Sigmoid colon (tissue), 7 donors: ENCODE data around the gene CLTC. TPM values are rescaled to one million over a fixed set of nuclear protein-coding genes. Genes with fewer than 3 reads are reported as not detected.
A peak's percentile ranks its signal among the peaks of the same experiment; 100 is the strongest.

Experiments used
- DNase-seq: peaks from one replicate; pipeline ENCODE4 v3.0.0-alpha.2; 2019
- H3K27ac ChIP-seq, 4 donors: fragments of 200-600 bp; sonication (generic); one replicate each; pipeline ENCODE4 v1.5.1; 2016 to 2019; ENCODE audit warnings: mild to moderate bottlenecking in 1 of 4
- H3K27me3 ChIP-seq, 3 donors: fragments of 200-600 bp; sonication (generic); one replicate each; pipeline ENCODE4 v1.5.1; 2019; ENCODE audit warnings: mild to moderate bottlenecking in 1 of 3
- H3K36me3 ChIP-seq, 4 donors: fragments of 200-600 bp; sonication (generic); one replicate each; pipeline ENCODE4 v1.5.1; 2016 to 2019
- H3K4me1 ChIP-seq, 4 donors: fragments of 200-600 bp; sonication (generic); one replicate each; pipeline ENCODE4 v1.5.1; 2017 to 2019
- H3K4me3 ChIP-seq, 4 donors: fragments of 200-600 bp; sonication (generic); one replicate each; pipeline ENCODE4 v1.5.1; 2017 to 2019; ENCODE audit warnings: mild to moderate bottlenecking in 2 of 4, moderate library complexity in 1 of 4
- H3K9me3 ChIP-seq, 4 donors: fragments of 200-600 bp in 3 of 4; sonication (generic) in 3 of 4; one replicate each; pipeline versions ENCODE4 v1.5.1 to v1.6.1; 2013 to 2019
- CTCF ChIP-seq, 4 experiments: fragments of 450-650 bp in 3 of 4; fragments of 200-600 bp in 1 of 4; IDR thresholded peaks; one replicate each; pipeline ENCODE4 v1.5.1; 2016 to 2019; ENCODE audit warnings: antibody characterized with exemption in 4 of 4, mild to moderate bottlenecking in 3 of 4, moderate library complexity in 2 of 4
- EP300 ChIP-seq, 4 donors: sonication (generic); formaldehyde crosslinking; IDR thresholded peaks; one replicate each; pipeline ENCODE4 v1.6.1; 2017; ENCODE audit warnings: antibody characterized with exemption in 4 of 4
- POLR2A ChIP-seq, 2 donors: fragments of 450-650 bp; IDR thresholded peaks; one replicate each; pipeline ENCODE4 v1.6.1; 2016; ENCODE audit warnings: antibody characterized with exemption in 2 of 2, mild to moderate bottlenecking in 2 of 2, moderate library complexity in 2 of 2
- POLR2AphosphoS5 ChIP-seq, 4 donors: sonication (generic); formaldehyde crosslinking; IDR thresholded peaks; one replicate each; pipeline ENCODE4 v1.6.1; 2017; ENCODE audit warnings: antibody characterized with exemption in 4 of 4
- WGBS, 2 donors: extraction: QIAGEN DNeasy Blood & Tissue Kit; methylation state at CpG; one replicate each; pipeline ENCODE4 v1.1.7; 2013; 5-methylcytosine and 5-hydroxymethylcytosine counted together
- intact Hi-C: fragments of 100-400 bp; cut with DNase I; formaldehyde crosslinking; loops from one replicate; pipeline ENCODE4 v1.15.1; 2023
- polyA plus RNA-seq, 3 donors: library from polyadenylated mRNA; stranded (reverse); fragments of 200-250 nt; gene quantifications; one replicate each; pipeline ENCODE4 v1.2.3, GENCODE V29; 2013
- total RNA-seq, 4 donors: library from RNA; depleted of rRNA; stranded (reverse); fragments of >200 nt; gene quantifications; one replicate each; pipeline ENCODE4 v1.1.0, GENCODE V29; 2016
- donor health status: healthy with polysubstance abuse.
- donor health status: Bipolar disorder and iron deficiency.
- donor health status: healthy.

Gene CLTC
- total and polyA plus RNA-seq, 7 donors: 87.1 to 236 (median 206) TPM

GRCh38 chr17:59723607-59724006 is 103.9 kb downstream of the CLTC start:
- no peaks in the 10 kb centered on the region for H3K9me3 ChIP-seq
- H3K4me1 ChIP-seq: peaks cover 0 to 15% (median 13%) of the 10 kb centered on the region in 4 donors
- intact Hi-C loops: no loop called here
- WGBS, 2 donors: 11 to 60% methylated on average over 1 of the region's 1 CpG
- no peak overlapping the region for H3K4me3 ChIP-seq
- peak overlapping the region; percentile 1 to 51 (median 28) for H3K27ac ChIP-seq
- H3K27me3 ChIP-seq: no peaks in the 10 kb centered on the region
- TF ChIP-seq CTCF (IDR thresholded peaks at IDR 0.05): no peak
- TF ChIP-seq EP300 (IDR thresholded peaks at IDR 0.05): no peak
- H3K36me3 ChIP-seq: no peaks in the 10 kb centered on the region
- no peak for DNase-seq

GRCh38 chr17:59725691-59726090 is 106.0 kb downstream of the CLTC start:
- Histone ChIP-seq H3K4me3 (no peak overlapping the region), H3K9me3 (no peaks in the 10 kb centered on the region), H3K36me3 (no peaks in the 10 kb centered on the region), H3K27me3 (no peaks in the 10 kb centered on the region), H3K4me1 (peaks cover 0 to 32% (median 15%) of the 10 kb centered on the region in 4 donors), H3K27ac (peak overlapping the region; percentile 41 to 68 (median 46))
- DNase-seq: no peak
- intact Hi-C loops: no loop called here
- no peak for TF ChIP-seq POLR2A (IDR thresholded peaks at IDR 0.05)
- peak; percentile 42 to 61 (median 49) for TF ChIP-seq POLR2AphosphoS5 (IDR thresholded peaks at IDR 0.05)
- TF ChIP-seq EP300 (IDR thresholded peaks at IDR 0.05): peak in 2 of 4 donors; percentile 45 to 79
- 55 to 66% methylated on average over 2 of the region's 2 CpGs for WGBS, 2 donors

- Histone ChIP-seq H3K4me3 (no peak overlapping the region), H3K36me3 (no peaks in the 10 kb centered on the region), H3K27me3 (no peaks in the 10 kb centered on the region), H3K27ac (no peak overlapping the region), H3K4me1 (peaks cover 0 to 43% (median 15%) of the 10 kb centered on the region in 4 donors), H3K9me3 (no peaks in the 10 kb centered on the region)
- TF ChIP-seq POLR2AphosphoS5 (IDR thresholded peaks at IDR 0.05): no peak
- no peak for TF ChIP-seq POLR2A (IDR thresholded peaks at IDR 0.05)
- no peak for TF ChIP-seq EP300 (IDR thresholded peaks at IDR 0.05)
- no peak for TF ChIP-seq CTCF (IDR thresholded peaks at IDR 0.05)
- no peak for DNase-seq
- intact Hi-C loops: no loop called here
- 99% methylated on average over 1 of the region's 1 CpG for WGBS, 2 donors
Measured at GRCh38 chr17:59727817-59728533, 108.3 kb downstream of the CLTC start.

GRCh38 chr17:59730268-59730834 is 110.7 kb downstream of the CLTC start:
- Histone ChIP-seq H3K4me1 (peaks cover 0 to 39% (median 5%) of the 10 kb centered on the region in 4 donors), H3K36me3 (peaks cover 0 to 4% (median 0%) of the 10 kb centered on the region in 4 donors), H3K4me3 (no peak overlapping the region), H3K9me3 (no peaks in the 10 kb centered on the region), H3K27ac (no peak overlapping the region), H3K27me3 (no peaks in the 10 kb centered on the region)
- intact Hi-C loops: no loop called here
- DNase-seq: no peak
- TF ChIP-seq POLR2AphosphoS5 (IDR thresholded peaks at IDR 0.05) (no peak), POLR2A (IDR thresholded peaks at IDR 0.05) (no peak), CTCF (IDR thresholded peaks at IDR 0.05) (no peak), EP300 (IDR thresholded peaks at IDR 0.05) (no peak)
- WGBS, 2 donors: 94 to 95% methylated on average over 1 of the region's 1 CpG

- peaks cover 0 to 34% (median 7%) of the 10 kb centered on the region in 4 donors for H3K36me3 ChIP-seq
- H3K4me3 ChIP-seq: no peak overlapping the region
- TF ChIP-seq POLR2A (IDR thresholded peaks at IDR 0.05): no peak
- no peak for TF ChIP-seq EP300 (IDR thresholded peaks at IDR 0.05)
- TF ChIP-seq POLR2AphosphoS5 (IDR thresholded peaks at IDR 0.05): no peak
- TF ChIP-seq CTCF (IDR thresholded peaks at IDR 0.05): no peak
- peaks cover 0 to 31% (median 5%) of the 10 kb centered on the region in 4 donors for H3K4me1 ChIP-seq
- no peak overlapping the region for H3K27ac ChIP-seq
- H3K27me3 ChIP-seq: no peaks in the 10 kb centered on the region
- H3K9me3 ChIP-seq: no peaks in the 10 kb centered on the region
- DNase-seq: no peak
- 76 to 90% methylated on average over 2 of the region's 2 CpGs for WGBS, 2 donors
- intact Hi-C loops: no loop called here
Measured at GRCh38 chr17:59733697-59734096, 114.0 kb downstream of the CLTC start.
